GM23248 (cell line): Measurements from ENCODE around the gene PDRG1. TPM values are rescaled to one million over a fixed set of nuclear protein-coding genes. Genes with fewer than 3 reads are reported as not detected.

Source experiments
- DNase-seq: peaks from one replicate; pipeline ENCODE4 v3.0.0-alpha.2; 2015
- H2AFZ ChIP-seq: fragments of 200-600 bp; sonication (generic); 2 replicates; pipeline ENCODE4 v1.6.1; 2016; ENCODE audit warnings: antibody characterized with exemption
- H3F3A ChIP-seq: fragments of 200-600 bp; sonication (generic); 2 replicates; pipeline ENCODE4 v1.6.1; 2016; ENCODE audit warnings: mild to moderate bottlenecking, antibody characterized with exemption, mixed run types; ENCODE audit not compliant: insufficient read depth
- H3K27ac ChIP-seq: fragments of 200-600 bp; sonication (generic); 2 replicates; pipeline ENCODE4 v1.5.1; 2016; ENCODE audit warnings: mild to moderate bottlenecking
- H3K27me3 ChIP-seq: fragments of 200-600 bp; sonication (generic); replicated peaks from 2 replicates; pipeline ENCODE4 v1.6.1; 2016; ENCODE audit warnings: mild to moderate bottlenecking; ENCODE audit not compliant: insufficient read depth
- H3K36me3 ChIP-seq: fragments of 200-600 bp; sonication (generic); 2 replicates; pipeline ENCODE4 v1.6.1; 2016; ENCODE audit warnings: low read depth, mild to moderate bottlenecking
- H3K4me1 ChIP-seq: fragments of 200-600 bp; sonication (generic); 2 replicates; pipeline ENCODE4 v1.6.1; 2016; ENCODE audit warnings: mild to moderate bottlenecking; ENCODE audit not compliant: insufficient read depth
- H3K4me2 ChIP-seq: fragments of 200-600 bp; sonication (generic); one replicate; pipeline ENCODE4 v1.6.1; 2016; ENCODE audit warnings: mild to moderate bottlenecking; ENCODE audit not compliant: unreplicated experiment
- H3K4me3 ChIP-seq: fragments of 200-600 bp; sonication (generic); 2 replicates; pipeline ENCODE4 v1.5.1; 2016; ENCODE audit warnings: mild to moderate bottlenecking
- H3K79me2 ChIP-seq: fragments of 200-600 bp; sonication (generic); 2 replicates; pipeline ENCODE4 v1.6.1; 2016; ENCODE audit warnings: mild to moderate bottlenecking; ENCODE audit not compliant: insufficient read depth
- H3K9ac ChIP-seq: fragments of 200-600 bp; sonication (generic); 2 replicates; pipeline ENCODE4 v1.6.1; 2016; ENCODE audit warnings: mild to moderate bottlenecking
- H3K9me2 ChIP-seq: fragments of 200-600 bp; sonication (generic); 2 replicates; pipeline ENCODE4 v1.6.1; 2016; ENCODE audit warnings: mixed run types, mild to moderate bottlenecking, moderate library complexity; ENCODE audit not compliant: insufficient read depth
- H3K9me3 ChIP-seq: fragments of 200-600 bp; sonication (generic); one replicate; pipeline ENCODE4 v1.6.1; 2017; ENCODE audit warnings: low read depth
- H4K20me1 ChIP-seq: fragments of 200-600 bp; sonication (generic); 2 replicates; pipeline ENCODE4 v1.6.0; 2016; ENCODE audit not compliant: insufficient read depth
- EZH2 ChIP-seq: fragments of 200-600 bp; sonication (generic); IDR thresholded peaks from 2 replicates; pipeline ENCODE4 v1.6.1; 2018; ENCODE audit warnings: antibody characterized with exemption, mild to moderate bottlenecking; ENCODE audit not compliant: insufficient read depth, poor library complexity, severe bottlenecking
- EZH2phosphoT487 ChIP-seq: fragments of 200-600 bp; sonication (generic); IDR thresholded peaks from 2 replicates; pipeline ENCODE4 v1.6.1; 2018; ENCODE audit warnings: antibody characterized with exemption, moderate library complexity, mild to moderate bottlenecking, low read depth; ENCODE audit not compliant: insufficient read depth
- WGBS, 2 experiments: methylation state at CpG; one replicate each; pipeline ENCODE4 v1.1.6; 2015 to 2017; ENCODE audit warnings: low lambda C conversion rate in 2 of 2, low coverage in 1 of 2; ENCODE audit errors: missing lambda C conversion rate in 2 of 2; 5-methylcytosine and 5-hydroxymethylcytosine counted together
- in situ Hi-C: fragments of 300-500 bp; cut with MboI; formaldehyde crosslinking; loops from 2 replicates; pipeline ENCODE4 v1.15.0; 2020
- polyA plus RNA-seq: library from polyadenylated mRNA; unstranded; fragments of >200 nt; fragmentation: Nextera tagmentation; extraction: Ambion mirVana; gene quantifications from 2 replicates; pipeline ENCODE4 v1.2.1, GENCODE V29; 2016
- total RNA-seq: library from RNA; depleted of rRNA; stranded (reverse); fragments of >200 nt; shearing (Covaris generic); gene quantifications from 2 replicates; pipeline ENCODE4 v1.2.3, GENCODE V29; 2014

The PDRG1 gene
- total and polyA plus RNA-seq, 2 experiments from 2014 or later: 10.8 to 16.7 TPM

GRCh38 chr20:31914170-31914569 is 37.7 kb downstream of the PDRG1 start:
- H2AFZ ChIP-seq: no peak overlapping the region

GRCh38 chr20:31913431-31914157 is 38.3 kb downstream of the PDRG1 start:
- Histone ChIP-seq H4K20me1 (no peaks in the 10 kb centered on the region), H3K4me1 (no peaks in the 10 kb centered on the region), H3K9ac (no peak overlapping the region), H3K9me2 (no peaks in the 10 kb centered on the region), H3K27ac (no peak overlapping the region), H3K27me3 (peaks cover 38% of the 10 kb centered on the region; the same call in 1 of the 2 replicates), H2AFZ (no peak overlapping the region), H3K36me3 (no peaks in the 10 kb centered on the region), H3F3A (no peaks in the 10 kb centered on the region), H3K79me2 (no peaks in the 10 kb centered on the region), H3K9me3 (no peaks in the 10 kb centered on the region), H3K4me2 (no peak overlapping the region), H3K4me3 (no peak overlapping the region)
- no peak for TF ChIP-seq EZH2
- 58 to 60% methylated on average over 15 of the region's 15 CpGs for WGBS, 2 experiments
- in situ Hi-C loops: no loop called here
- no peak for DNase-seq

More at GRCh38 chr20:31914170-31914569, 37.7 kb downstream of the PDRG1 start:
- Histone ChIP-seq H3K4me2 (no peak overlapping the region), H3K79me2 (no peaks in the 10 kb centered on the region), H3K9ac (no peak overlapping the region), H4K20me1 (no peaks in the 10 kb centered on the region), H3K9me3 (no peaks in the 10 kb centered on the region), H3K4me1 (no peaks in the 10 kb centered on the region), H3F3A (no peaks in the 10 kb centered on the region), H3K9me2 (no peaks in the 10 kb centered on the region), H3K27ac (no peak overlapping the region), H3K27me3 (peaks cover 44% of the 10 kb centered on the region; the same call in 1 of the 2 replicates), H3K4me3 (no peak overlapping the region), H3K36me3 (no peaks in the 10 kb centered on the region)
- WGBS, 2 experiments: 62 to 63% methylated on average over 5 of the region's 5 CpGs
- no peak for DNase-seq
- in situ Hi-C loops: no loop called here
- TF ChIP-seq EZH2 (no peak), EZH2phosphoT487 (no peak)

GRCh38 chr20:31910071-31910803 is 41.6 kb downstream of the PDRG1 start:
- Histone ChIP-seq H3K4me1 (no peaks in the 10 kb centered on the region), H3K9me2 (no peaks in the 10 kb centered on the region), H3K27ac (no peak overlapping the region), H4K20me1 (no peaks in the 10 kb centered on the region), H3K9me3 (no peaks in the 10 kb centered on the region), H3K9ac (no peak overlapping the region), H3K4me3 (no peak overlapping the region), H2AFZ (no peak overlapping the region), H3K27me3 (peaks cover 20% of the 10 kb centered on the region; the same call in 1 of the 2 replicates), H3F3A (no peaks in the 10 kb centered on the region), H3K36me3 (no peaks in the 10 kb centered on the region), H3K4me2 (no peak overlapping the region), H3K79me2 (no peaks in the 10 kb centered on the region)
- TF ChIP-seq EZH2phosphoT487 (no peak), EZH2 (no peak)
- WGBS, 2 experiments: 39 to 43% methylated on average over 4 of the region's 4 CpGs
- no peak for DNase-seq
- in situ Hi-C loops: no loop called here

- no peak overlapping the region for H3K27ac ChIP-seq
- no peaks in the 10 kb centered on the region for H4K20me1 ChIP-seq
- no peaks in the 10 kb centered on the region for H3K4me1 ChIP-seq
- no peak overlapping the region for H2AFZ ChIP-seq
- H3K79me2 ChIP-seq: no peaks in the 10 kb centered on the region
- no peak overlapping the region for H3K4me3 ChIP-seq
- in situ Hi-C loops: no loop called here
- no peaks in the 10 kb centered on the region for H3F3A ChIP-seq
- H3K9me3 ChIP-seq: no peaks in the 10 kb centered on the region
- H3K36me3 ChIP-seq: no peaks in the 10 kb centered on the region
- no peak for DNase-seq
- H3K27me3 ChIP-seq: peaks cover 16% of the 10 kb centered on the region; the same call in 1 of the 2 replicates
- H3K9ac ChIP-seq: no peak overlapping the region
- WGBS, 2 experiments: 66 to 70% methylated on average over 14 to 17 of the region's 17 CpGs
- no peak overlapping the region for H3K4me2 ChIP-seq
- no peak for TF ChIP-seq EZH2
- no peak for TF ChIP-seq EZH2phosphoT487
- H3K9me2 ChIP-seq: no peaks in the 10 kb centered on the region
These were observed 42.4 kb downstream of the PDRG1 start for GRCh38 chr20:31909253-31910070.
